Gastrocnemius medialis (tissue), 4 donors: ENCODE measurements around the gene RPS5.

Experiments
- POLR2A ChIP-seq, 2 donors: fragments of 450-650 bp; IDR thresholded peaks; one replicate each; pipeline ENCODE4 v1.6.1; 2017; ENCODE audit warnings: antibody characterized with exemption in 2 of 2, mild to moderate bottlenecking in 2 of 2, moderate library complexity in 2 of 2
- TF ChIP-seq, protein P1 (sequence below), 5 experiments: fragments of 450-650 bp in 3 of 5; fragments of 200-600 bp in 2 of 5; sonication (generic) in 2 of 5; IDR thresholded peaks in 4 of 5; conservative IDR thresholded peaks in 1 of 5; 1 replicate in 4 of 5; 2 replicates in 1 of 5; pipeline ENCODE4 v1.5.1; 2016 to 2019; ENCODE audit warnings: antibody characterized with exemption in 5 of 5, mild to moderate bottlenecking in 3 of 5, moderate library complexity in 3 of 5

DNA sequence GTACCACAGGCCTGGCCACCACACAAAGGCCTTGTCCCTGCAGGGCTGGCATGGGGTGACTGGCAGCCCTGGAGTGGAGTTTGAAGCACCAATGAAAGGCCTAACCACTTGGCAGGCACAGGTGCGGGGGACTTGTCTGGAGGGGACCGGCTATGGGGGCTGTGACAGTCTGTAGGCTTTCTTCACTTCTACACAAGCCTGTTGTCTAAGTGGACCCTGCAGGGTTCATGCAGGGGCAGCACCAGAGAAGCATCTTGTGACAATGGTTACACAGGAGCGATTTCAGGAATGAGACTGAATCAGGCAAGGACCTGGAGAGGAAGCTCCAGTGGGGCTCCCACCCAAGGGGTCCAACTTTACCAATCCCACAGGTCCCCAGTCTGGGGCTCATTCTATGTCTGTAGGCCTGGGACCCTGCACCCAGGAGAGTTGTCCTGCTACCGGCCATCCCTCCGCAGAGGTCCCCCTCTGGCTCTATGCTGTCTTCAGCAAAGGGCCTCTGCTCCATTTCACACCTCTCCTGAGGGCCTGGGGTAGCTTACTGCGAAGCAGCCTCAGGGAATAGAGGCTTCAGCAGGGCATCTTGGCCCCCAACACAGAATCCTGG is 4.0 kb upstream of the RPS5 start:
- TF ChIP-seq, protein P1, sequence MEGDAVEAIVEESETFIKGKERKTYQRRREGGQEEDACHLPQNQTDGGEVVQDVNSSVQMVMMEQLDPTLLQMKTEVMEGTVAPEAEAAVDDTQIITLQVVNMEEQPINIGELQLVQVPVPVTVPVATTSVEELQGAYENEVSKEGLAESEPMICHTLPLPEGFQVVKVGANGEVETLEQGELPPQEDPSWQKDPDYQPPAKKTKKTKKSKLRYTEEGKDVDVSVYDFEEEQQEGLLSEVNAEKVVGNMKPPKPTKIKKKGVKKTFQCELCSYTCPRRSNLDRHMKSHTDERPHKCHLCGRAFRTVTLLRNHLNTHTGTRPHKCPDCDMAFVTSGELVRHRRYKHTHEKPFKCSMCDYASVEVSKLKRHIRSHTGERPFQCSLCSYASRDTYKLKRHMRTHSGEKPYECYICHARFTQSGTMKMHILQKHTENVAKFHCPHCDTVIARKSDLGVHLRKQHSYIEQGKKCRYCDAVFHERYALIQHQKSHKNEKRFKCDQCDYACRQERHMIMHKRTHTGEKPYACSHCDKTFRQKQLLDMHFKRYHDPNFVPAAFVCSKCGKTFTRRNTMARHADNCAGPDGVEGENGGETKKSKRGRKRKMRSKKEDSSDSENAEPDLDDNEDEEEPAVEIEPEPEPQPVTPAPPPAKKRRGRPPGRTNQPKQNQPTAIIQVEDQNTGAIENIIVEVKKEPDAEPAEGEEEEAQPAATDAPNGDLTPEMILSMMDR (IDR thresholded peaks at IDR 0.05 in 4 of 5, conservative IDR thresholded peaks at IDR 0.05 in 1 of 5), result no peak
- TF ChIP-seq POLR2A (IDR thresholded peaks at IDR 0.05), result no peak
